ENCODE results near the gene MICALL2. TPM values are rescaled to one million over a fixed set of nuclear protein-coding genes. Genes with fewer than 3 reads are reported as not detected.

Gene MICALL2
- total RNA-seq, 1 donor from 2014 or later = 76.5 TPM

- no peaks in the 10 kb centered on the region for H3K27me3 ChIP-seq
Measured at GRCh38 chr7:1387261-1387660, 72.0 kb downstream of the MICALL2 start.

GRCh38 chr7:1386623-1387220 is 72.5 kb downstream of the MICALL2 start:
- Histone ChIP-seq H3K36me3 (no peaks in the 10 kb centered on the region), H3K4me3 (no peak overlapping the region), H3K9me3 (no peaks in the 10 kb centered on the region), H3K27ac (no peak overlapping the region), H3K4me1 (no peaks in the 10 kb centered on the region), H3K27me3 (no peaks in the 10 kb centered on the region)
- TF ChIP-seq CTCF (IDR thresholded peaks at IDR 0.05) = no peak
- intact Hi-C loops (cut with DNase I) = no loop called here
- no peak for DNase-seq (ENCODE audit: low spot score in 2 of 2)

More at GRCh38 chr7:1387261-1387660, 72.0 kb downstream of the MICALL2 start:
- intact Hi-C loops (cut with DNase I) = no loop called here
- Histone ChIP-seq H3K27ac (no peak overlapping the region), H3K9me3 (no peaks in the 10 kb centered on the region), H3K4me1 (no peaks in the 10 kb centered on the region), H3K36me3 (no peaks in the 10 kb centered on the region), H3K4me3 (no peak overlapping the region)
- no peak for DNase-seq (ENCODE audit: low spot score in 2 of 2)
- no peak for TF ChIP-seq CTCF (IDR thresholded peaks at IDR 0.05)

- H3K4me3 ChIP-seq = no peak overlapping the region
- no peaks in the 10 kb centered on the region for H3K27me3 ChIP-seq
- H3K4me1 ChIP-seq = no peaks in the 10 kb centered on the region
- no peak for DNase-seq (ENCODE audit: low spot score in 2 of 2)
- intact Hi-C loops (cut with DNase I) = no loop called here
- no peak overlapping the region for H3K27ac ChIP-seq
- no peaks in the 10 kb centered on the region for H3K9me3 ChIP-seq
- no peaks in the 10 kb centered on the region for H3K36me3 ChIP-seq
- TF ChIP-seq CTCF (IDR thresholded peaks at IDR 0.05) = no peak
Measured at GRCh38 chr7:1385809-1386622, 73.3 kb downstream of the MICALL2 start.

- no peaks in the 10 kb centered on the region for H3K9me3 ChIP-seq
- no peak for DNase-seq (ENCODE audit: low spot score in 2 of 2)
- H3K27ac ChIP-seq = no peak overlapping the region
- no peak for TF ChIP-seq CTCF (IDR thresholded peaks at IDR 0.05)
- no peaks in the 10 kb centered on the region for H3K36me3 ChIP-seq
- H3K4me3 ChIP-seq = no peak overlapping the region
- H3K4me1 ChIP-seq = no peaks in the 10 kb centered on the region
- intact Hi-C loops (cut with DNase I) = no loop called here
- H3K27me3 ChIP-seq = no peaks in the 10 kb centered on the region
Measured at GRCh38 chr7:1385086-1385808, 74.0 kb downstream of the MICALL2 start.

Other genes with a start within 250 kb of the MICALL2 start
- gene UNCX, start 226.6 kb downstream of the MICALL2 start, total RNA-seq = not detected
- 80.7 TPM for gene INTS1, start 44.9 kb upstream of the MICALL2 start, total RNA-seq
- gene MAFK, start 71.2 kb upstream of the MICALL2 start, total RNA-seq = 246 TPM
- not detected for gene TMEM184A, start 96.7 kb upstream of the MICALL2 start, total RNA-seq
- 34.1 TPM for gene PSMG3, start 110.6 kb upstream of the MICALL2 start, total RNA-seq
- gene ELFN1, start 210.8 kb upstream of the MICALL2 start, total RNA-seq = 7.3 TPM